Measurements from ENCODE around the gene CFAP157. TPM values are rescaled to one million over a fixed set of nuclear protein-coding genes. Genes with fewer than 3 reads are reported as not detected.

CFAP157 gene
- total RNA-seq, 4 donors from 2014 or later, result 0.90 to 1.2 TPM; not detected in 2

DNA sequence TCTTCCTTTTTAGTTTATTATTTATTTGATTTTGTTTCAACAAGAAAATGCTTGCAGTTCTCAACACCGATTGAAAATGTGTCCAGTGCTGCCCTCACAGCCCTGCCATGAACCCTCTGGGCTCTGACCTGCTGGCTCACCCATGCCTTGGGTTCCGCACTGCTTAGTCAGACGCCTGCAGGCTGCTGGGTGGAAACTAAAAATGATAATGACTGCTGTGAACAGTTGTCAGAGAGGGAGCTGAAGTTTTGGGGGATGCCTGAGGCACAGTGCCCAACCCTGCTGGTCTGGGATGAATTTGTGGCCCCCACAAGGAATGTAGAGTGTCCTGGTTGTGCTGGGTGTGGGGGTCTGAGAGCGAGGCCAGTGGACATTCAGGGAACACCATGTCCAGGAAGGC lies 22.2 kb upstream of the CFAP157 start:
- H3K36me3 ChIP-seq, result peaks cover 0 to 98% (median 7%) of the 10 kb centered on the region in 3 donors
- WGBS, 2 donors, result 63 to 66% methylated on average over 4 of the region's 4 CpGs

DNA sequence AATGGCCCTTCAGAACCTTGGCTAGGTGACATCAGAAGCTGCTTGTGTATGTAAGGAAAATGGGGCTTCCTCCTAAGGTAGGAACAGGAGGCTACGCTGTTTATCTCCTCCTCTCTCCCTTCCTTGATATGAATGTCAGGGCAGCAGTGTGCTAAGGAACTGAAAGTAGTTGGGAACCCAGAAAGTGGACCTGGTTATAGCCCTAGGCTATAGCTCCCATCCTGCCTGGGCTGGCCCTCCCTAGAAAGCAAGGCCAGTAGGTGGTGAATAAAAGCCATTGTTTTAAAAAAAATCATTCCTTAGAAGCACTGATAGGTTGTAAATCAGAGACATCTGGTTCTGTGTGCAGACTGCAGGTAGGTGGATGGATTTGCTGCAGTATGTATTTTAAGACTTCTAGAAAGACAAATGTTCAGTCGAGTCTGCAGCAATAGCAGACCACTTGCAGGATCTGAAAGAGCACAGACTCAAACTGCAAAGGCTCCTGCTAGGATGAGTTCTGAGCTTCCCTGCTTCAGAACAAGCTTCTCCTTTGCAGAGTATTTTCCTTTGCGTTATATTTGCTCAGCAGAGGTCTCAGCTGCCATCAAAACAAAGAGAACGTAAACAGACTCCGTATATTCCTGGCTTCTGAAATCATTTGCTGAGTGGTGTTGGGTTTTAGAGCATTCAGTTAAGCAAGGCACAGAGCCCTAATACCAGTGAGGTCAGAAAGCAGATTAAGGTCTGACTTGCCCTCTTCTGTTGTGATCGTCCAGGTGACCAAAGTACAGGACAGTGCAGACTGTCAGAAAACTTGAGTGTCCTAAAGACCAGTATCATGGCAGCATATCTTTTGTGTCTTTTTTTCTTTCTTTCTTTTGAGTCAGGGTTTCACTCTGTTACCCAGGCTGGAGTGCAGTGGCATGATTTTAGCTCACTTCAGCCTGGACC lies 20.1 kb upstream of the CFAP157 start:
- no peak overlapping the region for H3K27ac ChIP-seq

More for the DNA sequence above, 22.2 kb upstream of the CFAP157 start:
- Histone ChIP-seq H3K27ac (no peak overlapping the region), H3K4me3 (no peak overlapping the region), H3K4me1 (no peaks in the 10 kb centered on the region), H3K9me3 (no peaks in the 10 kb centered on the region), H3K27me3 (no peaks in the 10 kb centered on the region)
- no peak for DNase-seq (ENCODE audit: low spot score in 2 of 2)
- no peak for TF ChIP-seq EP300 (IDR thresholded peaks at IDR 0.05)
- TF ChIP-seq POLR2A (IDR thresholded peaks at IDR 0.05), result no peak

DNA sequence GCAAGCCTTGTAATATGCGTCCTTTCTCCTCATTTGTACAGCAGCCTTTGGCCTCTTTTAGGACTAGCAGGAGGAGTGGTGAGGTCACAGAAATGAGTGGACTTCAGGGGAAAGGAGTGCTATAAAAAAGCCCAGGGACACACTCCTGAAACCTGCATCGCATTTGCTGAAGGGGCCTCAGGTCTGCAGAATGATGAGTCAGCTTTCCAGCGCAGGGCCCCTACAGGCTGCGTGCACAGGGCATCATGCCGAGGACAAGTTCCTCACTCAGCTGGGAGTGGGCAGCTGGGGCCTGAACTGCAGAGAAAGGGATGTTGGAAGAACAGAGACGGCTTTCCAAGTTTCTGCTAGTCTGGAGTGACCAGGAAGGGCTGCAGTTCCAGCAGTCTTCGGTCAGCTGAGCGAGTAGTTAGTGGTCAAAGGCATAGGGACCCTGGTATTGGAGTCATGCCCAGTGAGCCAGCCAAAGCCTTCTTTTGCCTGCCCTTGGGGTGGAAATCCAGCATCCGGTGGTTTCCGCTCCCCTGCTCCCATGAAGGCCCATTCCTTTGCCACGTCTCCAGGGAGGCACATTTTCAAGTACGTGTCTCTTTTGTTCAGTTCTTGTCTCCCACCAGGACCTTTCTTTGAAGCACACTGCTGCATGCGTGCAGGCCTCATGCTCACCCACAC lies 17.3 kb upstream of the CFAP157 start:
- DNase-seq (ENCODE audit: low spot score in 2 of 2), result no peak
- Histone ChIP-seq H3K27me3 (no peaks in the 10 kb centered on the region), H3K9me3 (no peaks in the 10 kb centered on the region), H3K27ac (no peak overlapping the region), H3K4me3 (no peak overlapping the region), H3K36me3 (peaks cover 0 to 89% (median 0%) of the 10 kb centered on the region in 3 donors), H3K4me1 (no peaks in the 10 kb centered on the region)
- WGBS, 2 donors, result 91 to 93% methylated on average over 13 of the region's 13 CpGs
- no peak for TF ChIP-seq POLR2A (IDR thresholded peaks at IDR 0.05)
- TF ChIP-seq, protein P1, sequence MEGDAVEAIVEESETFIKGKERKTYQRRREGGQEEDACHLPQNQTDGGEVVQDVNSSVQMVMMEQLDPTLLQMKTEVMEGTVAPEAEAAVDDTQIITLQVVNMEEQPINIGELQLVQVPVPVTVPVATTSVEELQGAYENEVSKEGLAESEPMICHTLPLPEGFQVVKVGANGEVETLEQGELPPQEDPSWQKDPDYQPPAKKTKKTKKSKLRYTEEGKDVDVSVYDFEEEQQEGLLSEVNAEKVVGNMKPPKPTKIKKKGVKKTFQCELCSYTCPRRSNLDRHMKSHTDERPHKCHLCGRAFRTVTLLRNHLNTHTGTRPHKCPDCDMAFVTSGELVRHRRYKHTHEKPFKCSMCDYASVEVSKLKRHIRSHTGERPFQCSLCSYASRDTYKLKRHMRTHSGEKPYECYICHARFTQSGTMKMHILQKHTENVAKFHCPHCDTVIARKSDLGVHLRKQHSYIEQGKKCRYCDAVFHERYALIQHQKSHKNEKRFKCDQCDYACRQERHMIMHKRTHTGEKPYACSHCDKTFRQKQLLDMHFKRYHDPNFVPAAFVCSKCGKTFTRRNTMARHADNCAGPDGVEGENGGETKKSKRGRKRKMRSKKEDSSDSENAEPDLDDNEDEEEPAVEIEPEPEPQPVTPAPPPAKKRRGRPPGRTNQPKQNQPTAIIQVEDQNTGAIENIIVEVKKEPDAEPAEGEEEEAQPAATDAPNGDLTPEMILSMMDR (IDR thresholded peaks at IDR 0.05), result no peak
- no peak for TF ChIP-seq EP300 (IDR thresholded peaks at IDR 0.05)

More for the DNA sequence above, 20.1 kb upstream of the CFAP157 start:
- Histone ChIP-seq H3K9me3 (no peaks in the 10 kb centered on the region), H3K36me3 (peaks cover 0 to 98% (median 7%) of the 10 kb centered on the region in 3 donors), H3K27me3 (no peaks in the 10 kb centered on the region), H3K4me1 (no peaks in the 10 kb centered on the region), H3K4me3 (no peak overlapping the region)
- no peak for DNase-seq (ENCODE audit: low spot score in 2 of 2)
- WGBS, 2 donors, result 75 to 79% methylated on average over 6 of the region's 6 CpGs
- TF ChIP-seq EP300 (IDR thresholded peaks at IDR 0.05) (no peak), POLR2A (IDR thresholded peaks at IDR 0.05) (no peak)
- TF ChIP-seq, protein P1 (IDR thresholded peaks at IDR 0.05), result no peak

DNA sequence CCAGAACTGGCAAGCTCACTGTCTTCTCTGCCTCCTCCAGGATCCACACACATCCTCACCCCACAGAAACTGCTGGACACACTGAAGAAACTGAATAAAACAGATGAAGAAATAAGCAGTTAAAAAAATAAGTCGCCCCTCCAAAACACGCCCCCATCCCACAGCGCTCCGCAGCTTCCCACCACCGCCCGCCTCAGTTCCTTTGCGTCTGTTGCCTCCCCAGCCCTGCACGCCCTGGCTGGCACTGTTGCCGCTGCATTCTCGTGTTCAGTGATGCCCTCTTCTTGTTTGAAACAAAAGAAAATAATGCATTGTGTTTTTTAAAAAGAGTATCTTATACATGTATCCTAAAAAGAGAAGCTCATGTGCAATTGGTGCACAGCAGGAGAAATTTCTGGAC lies 16.1 kb upstream of the CFAP157 start:
- no peak overlapping the region for H3K27ac ChIP-seq
- H3K36me3 ChIP-seq, result peaks cover 0 to 81% (median 0%) of the 10 kb centered on the region in 3 donors
- H3K4me3 ChIP-seq, result no peak overlapping the region
- H3K4me1 ChIP-seq, result peaks cover 0 to 7% (median 0%) of the 10 kb centered on the region in 4 donors
- WGBS, 2 donors, result 89% methylated on average over 10 of the region's 10 CpGs
- no peaks in the 10 kb centered on the region for H3K9me3 ChIP-seq
- no peaks in the 10 kb centered on the region for H3K27me3 ChIP-seq
- no peak for TF ChIP-seq POLR2A (IDR thresholded peaks at IDR 0.05)
- TF ChIP-seq, protein P1 (IDR thresholded peaks at IDR 0.05), result no peak
- TF ChIP-seq EP300 (IDR thresholded peaks at IDR 0.05), result no peak
- DNase-seq (ENCODE audit: low spot score in 2 of 2), result no peak

DNA sequence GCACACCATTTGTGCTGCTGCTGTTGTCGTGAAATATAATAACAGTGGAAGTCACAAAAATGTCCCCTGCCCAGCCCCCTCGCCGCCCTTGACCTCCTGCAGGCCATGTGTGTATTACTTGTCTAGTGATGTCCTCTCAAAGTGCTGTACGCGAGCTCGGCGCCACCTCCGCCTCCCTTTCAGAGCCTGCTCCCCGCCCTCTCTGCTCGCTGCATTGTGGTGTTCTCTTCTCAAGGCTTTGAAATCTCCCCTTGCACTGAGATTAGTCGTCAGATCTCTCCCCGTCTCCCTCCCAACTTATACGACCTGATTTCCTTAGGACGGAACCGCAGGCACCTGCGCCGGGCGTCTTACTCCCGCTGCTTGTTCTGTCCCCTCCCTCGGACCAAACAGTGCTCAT lies 14.7 kb upstream of the CFAP157 start:
- H3K27ac ChIP-seq, result no peak overlapping the region
- TF ChIP-seq POLR2A (IDR thresholded peaks at IDR 0.05) (no peak), EP300 (IDR thresholded peaks at IDR 0.05) (no peak)
- TF ChIP-seq, protein P1 (IDR thresholded peaks at IDR 0.05), result no peak
- H3K9me3 ChIP-seq, result no peaks in the 10 kb centered on the region
- H3K27me3 ChIP-seq, result no peaks in the 10 kb centered on the region
- WGBS, 2 donors, result 75 to 77% methylated on average over 20 of the region's 20 CpGs
- H3K4me1 ChIP-seq, result peaks cover 0 to 9% (median 0%) of the 10 kb centered on the region in 4 donors
- no peak for DNase-seq (ENCODE audit: low spot score in 2 of 2)
- H3K4me3 ChIP-seq, result no peak overlapping the region
- H3K36me3 ChIP-seq, result peaks cover 0 to 68% (median 0%) of the 10 kb centered on the region in 3 donors
